IPS-11a (cell line): ENCODE measurements around the gene EOLA2.
"Not testable (repeated sequence)": the region's sequence is repeated elsewhere in the genome, so short reads cannot be mapped to it uniquely, and the experiment has no call there.

ENCODE experiments used
- H3K4me3 ChIP-seq: one replicate; pipeline ENCODE4 v1.5.1; 2013; ENCODE audit warnings: low read depth, low read length, control low read depth

EOLA2 gene

DNA sequence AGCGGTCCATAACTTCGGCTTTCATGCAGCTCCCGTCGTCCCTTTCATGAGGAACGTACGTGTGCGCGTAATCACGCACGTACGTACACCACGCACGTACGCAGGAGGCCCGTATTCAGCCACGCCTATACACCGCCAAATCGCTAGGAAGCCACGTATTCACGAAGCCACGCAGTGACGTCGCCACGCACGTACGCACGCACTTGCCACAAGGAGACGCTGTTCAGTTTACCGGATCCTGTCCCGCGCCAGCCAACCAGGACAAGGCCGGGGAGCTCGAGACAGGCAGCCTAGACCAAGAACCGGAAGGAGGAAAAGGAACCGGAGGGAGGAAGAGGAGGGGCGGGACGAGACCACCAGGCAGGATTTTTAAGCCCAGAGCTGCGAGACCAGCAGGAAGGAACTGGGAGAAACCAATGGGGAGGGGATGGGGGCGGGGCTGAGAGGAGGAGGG is at the start of gene EOLA2:
TSS of gene EOLA2 (minus strand) at position 65 of the 454 bp plus-strand sequence. CDS start 4,617 bp downstream, outside the sequence.
- H3K4me3 ChIP-seq, result peak within 1 kb of the TSS; percentile 72

DNA sequence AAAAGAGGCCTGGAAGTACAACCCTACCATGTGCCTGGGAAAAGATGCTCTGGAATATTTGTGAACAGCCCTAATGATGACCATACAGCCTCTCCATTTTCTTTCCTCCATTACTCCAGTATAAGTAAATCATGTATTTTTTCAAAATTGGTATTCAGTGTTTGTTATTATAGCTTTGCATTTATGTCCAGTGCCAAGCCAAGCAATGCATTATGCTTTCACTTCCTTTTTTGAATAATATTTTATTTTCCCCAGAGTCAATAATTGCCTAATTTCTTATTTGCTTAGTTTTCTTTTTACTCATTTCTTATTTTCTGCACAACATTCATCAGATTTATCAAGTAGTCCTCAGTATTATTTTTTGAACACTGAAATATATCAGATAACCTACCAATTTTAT is 49.3 kb upstream of the EOLA2 start:
- H3K4me3 ChIP-seq, result no peak overlapping the region

DNA sequence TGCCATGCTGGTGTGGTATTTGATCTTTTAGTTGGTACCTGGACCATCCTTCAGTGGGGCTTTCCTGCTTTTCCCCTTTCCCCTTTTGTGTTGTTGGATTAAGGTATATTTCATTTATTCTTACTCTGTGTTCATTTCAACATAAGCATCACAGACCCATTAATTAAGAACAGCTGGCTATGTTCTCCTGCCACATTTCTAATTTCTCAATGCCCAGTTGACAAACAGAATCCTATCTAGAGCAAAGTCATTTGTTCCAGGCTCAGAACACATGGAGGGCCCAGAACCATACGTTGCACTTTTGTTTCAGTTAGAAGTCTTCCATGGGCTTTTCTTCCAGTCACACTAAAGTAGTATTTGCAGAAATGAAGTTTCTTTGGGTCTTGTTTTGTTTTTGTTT is 46.1 kb upstream of the EOLA2 start:
- H3K4me3 ChIP-seq, result no peak overlapping the region

DNA sequence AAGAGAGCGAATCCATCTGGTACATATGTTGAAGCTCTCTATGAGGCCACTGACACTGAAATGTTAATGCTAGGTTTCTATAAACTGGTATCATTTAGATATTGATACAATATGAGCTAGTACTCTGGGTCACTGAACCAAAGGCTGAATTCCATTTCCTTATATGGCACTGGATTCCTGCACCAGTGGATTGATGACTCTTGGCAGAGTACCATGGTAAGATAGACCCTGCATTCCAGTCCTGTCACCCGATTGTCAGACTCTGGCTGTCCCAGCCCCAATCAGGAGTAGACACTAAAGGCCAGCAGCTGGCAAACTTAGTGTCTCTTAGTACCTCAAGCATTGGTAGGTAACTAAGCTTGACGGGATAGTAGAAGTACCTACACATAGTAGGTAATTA is 44.0 kb upstream of the EOLA2 start:
- no peak overlapping the region for H3K4me3 ChIP-seq

DNA sequence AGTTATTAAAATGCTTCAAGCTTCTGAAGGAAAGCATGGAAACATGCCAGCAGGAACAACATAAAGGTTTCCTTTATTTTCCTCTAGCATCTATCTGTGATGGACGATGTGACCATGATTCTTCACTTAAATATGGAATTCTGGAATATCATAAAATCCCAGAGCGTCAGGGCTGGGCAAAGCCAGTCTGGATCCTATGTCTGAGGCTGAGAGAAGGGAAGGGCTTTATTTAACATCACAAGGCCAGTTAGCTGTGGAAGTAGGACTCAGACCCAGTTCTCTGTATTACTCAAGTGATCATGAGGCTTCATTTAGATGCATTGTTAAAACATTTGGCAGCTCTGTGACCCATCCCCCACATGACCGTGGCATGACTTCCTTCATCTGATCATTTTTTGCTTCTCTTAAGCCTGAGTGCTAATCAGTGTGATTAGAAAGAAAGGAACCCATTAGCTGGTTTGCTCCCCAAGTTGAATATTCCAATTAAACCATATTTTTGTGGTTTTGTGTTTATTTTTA is 40.9 kb upstream of the EOLA2 start:
- no peak overlapping the region for H3K4me3 ChIP-seq

DNA sequence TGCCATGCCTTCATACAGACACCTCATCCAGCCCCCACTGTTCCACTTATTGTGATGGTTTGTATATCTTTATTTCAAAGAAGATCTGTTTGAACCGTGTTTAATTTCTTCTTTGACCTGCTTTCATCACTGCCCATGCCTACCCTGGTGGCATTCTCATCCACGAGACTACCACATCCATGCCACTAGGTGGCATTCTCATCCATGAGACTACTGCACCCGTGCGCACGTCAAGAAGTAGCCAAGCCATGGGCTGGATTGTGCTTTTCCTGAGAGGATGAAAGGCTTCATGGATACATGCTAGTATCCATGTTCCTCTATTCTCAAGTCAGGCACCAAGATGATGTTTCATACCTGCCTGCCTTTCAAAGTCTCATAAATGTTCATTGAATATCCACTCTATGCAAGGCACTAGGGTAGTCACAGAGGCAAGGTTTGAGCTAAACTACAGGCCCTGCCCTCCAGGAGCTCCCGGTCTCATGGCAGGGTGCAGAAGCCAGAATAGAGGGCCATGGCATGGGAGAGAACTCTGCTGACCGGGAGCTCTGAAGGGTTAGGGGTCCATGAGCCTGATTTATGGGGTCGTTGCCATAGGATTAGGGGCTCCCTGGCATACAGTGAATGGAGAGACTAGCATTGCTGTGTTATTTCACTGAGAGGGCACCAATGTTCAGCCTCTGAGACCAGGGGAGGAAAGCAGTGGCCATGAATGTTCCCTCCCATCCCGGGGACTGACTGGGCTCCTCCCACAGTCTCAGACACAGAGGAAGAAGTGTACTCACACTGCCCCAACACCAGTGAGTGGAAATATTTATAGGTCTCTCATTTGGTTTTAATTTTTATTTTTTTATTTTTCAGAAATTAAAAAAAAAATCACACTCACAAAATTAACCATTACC is 24.8 kb upstream of the EOLA2 start:
- no peak overlapping the region for H3K4me3 ChIP-seq

DNA sequence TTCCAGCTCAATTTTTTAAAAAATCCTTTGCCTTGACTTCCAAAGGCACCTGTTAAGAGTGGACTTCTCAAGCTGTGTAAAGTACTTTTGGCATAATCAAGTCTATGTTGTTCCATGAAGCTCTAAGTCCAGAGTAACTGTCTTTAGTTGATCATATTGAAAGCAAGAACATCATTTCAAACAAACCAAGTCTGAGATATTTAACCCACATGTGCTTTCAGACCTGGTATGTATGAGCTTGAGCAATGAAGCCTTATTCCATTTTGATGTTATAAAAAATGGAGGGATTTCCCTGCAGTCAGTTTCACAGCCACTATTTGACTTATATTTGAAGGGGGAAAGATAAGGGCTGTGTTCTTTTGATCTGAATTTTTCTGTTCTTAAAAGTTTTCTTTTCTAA is 23.7 kb upstream of the EOLA2 start:
- no peak overlapping the region for H3K4me3 ChIP-seq

DNA sequence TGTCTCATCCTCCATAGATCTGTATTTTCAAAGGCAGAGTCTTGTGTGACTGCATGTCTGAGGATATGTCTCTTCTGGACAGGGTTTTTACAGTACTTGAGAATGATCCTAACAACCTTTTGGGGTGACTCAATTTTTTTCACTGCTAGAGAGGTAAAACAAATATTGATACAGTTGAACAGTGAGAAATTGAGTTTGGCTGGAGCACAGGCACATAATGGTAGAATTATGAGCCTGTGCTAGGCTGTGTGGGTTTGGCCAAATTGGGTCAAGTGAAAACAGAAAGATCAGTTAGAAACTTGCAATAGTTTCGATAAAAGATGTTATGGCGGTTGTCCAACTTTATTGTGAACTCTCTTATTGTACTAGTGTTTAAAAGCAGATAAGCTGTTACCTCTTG is 23.3 kb upstream of the EOLA2 start:
- no peak overlapping the region for H3K4me3 ChIP-seq

DNA sequence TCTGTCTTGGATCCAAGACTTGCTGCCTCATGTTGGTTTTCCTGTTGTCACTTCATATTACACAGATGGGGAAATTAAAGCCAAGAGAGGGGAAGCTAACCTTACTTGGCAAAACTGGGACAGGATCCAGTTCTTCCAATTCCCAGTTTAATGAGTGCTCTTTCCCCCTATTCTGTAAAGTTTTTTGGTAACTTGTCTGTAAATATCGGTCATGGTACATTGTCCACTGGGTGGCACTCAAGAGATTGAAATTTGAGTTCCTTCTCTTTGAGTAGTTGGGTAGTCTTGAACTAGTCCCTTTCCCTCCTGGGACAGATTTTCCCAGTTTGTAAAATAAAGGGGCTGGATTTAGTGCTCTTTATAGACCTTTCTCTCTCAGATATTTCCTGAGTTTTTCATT is 12.4 kb upstream of the EOLA2 start:
- no peak overlapping the region for H3K4me3 ChIP-seq

DNA sequence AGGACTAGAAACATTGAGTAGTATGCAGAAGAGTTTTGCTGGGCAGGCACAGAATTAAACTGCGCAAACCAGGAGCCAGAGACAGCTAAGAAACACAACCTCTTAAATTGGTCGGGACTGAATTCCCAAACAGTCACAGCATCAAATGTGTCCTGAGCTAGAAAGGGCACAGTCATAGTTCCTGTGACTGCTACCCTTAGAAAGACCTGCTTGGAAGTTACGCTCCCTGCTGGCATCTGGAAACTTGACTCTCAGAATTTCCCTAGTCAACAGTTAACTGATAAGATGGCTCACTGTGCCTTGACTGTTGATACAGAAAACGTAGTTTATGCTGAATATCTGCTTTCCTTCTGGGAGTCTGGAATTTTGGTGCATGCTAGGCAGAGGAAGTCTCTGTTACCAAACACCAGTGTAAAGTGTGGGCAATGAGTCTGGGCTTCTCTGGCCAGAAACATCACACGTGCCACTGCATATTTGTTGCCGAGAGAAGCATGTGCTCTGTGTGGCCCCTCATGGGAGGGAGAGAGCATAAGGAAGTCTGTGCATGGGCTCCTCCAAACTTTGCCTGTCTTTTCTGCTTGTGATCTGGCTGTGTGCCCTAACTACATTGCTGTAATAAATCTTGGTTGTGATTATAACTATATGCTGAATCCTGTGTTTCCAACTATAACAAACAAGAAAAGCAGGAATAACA is 11.6 kb upstream of the EOLA2 start:
- H3K4me3 ChIP-seq, result no peak overlapping the region

DNA sequence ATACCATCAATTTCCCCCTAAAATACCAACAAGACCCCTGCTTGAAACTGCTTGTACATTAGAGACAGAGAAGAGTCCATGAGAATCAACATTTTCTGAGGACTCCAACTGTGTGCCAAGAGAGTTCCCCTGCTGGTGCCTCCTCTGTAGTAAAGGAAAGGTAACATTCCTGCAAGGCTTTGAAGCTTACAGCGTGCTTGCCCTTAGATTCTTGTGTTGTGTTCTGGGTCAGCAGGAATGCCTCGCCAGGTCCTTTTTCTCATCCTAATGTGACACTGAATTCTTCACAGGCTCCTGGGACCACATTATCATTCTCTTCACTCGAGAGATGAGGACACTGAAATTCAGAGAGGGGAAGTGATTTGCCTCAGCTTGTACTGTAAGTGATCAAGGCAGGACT is 9.7 kb upstream of the EOLA2 start:
- H3K4me3 ChIP-seq, result no peak overlapping the region

DNA sequence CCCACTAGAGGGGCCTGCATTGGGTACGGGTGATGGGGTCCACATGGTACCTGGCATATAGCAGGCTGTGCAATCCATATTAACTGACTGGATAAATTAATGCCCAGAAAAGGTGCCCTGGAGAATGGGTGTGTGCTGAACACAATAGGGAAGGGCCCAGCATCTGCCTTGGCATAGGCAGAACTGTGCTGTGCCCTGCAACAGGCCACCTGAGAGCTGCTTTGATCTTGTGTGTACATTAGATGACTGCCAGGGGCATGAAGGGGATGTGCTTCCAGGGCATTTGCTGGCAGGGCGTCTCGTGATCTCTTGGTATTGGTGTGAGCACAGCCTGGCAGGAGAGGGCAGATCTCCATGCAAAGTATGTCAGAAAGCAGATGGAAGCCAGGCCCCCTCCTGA is 8.6 kb upstream of the EOLA2 start:
- not testable (repeated sequence) for H3K4me3 ChIP-seq

DNA sequence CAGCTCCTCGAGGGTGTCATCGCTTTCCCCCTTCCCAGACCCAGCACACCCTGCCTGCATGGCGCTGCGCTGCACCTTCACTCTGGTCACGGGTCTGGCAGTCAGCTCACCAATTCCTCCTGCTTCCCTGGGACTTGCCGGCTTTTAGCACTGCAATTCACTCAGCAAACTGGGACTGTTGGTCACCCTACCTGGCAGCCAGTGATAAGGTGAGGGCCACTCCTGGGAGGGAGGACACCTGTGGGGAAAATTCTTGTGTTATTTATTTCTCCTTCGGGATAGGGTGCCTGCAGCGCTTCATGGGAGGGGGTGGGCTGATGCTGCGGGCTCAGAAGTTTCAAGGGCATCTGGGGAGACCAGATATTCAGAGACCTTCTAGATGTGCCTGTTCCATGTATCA is 7.5 kb upstream of the EOLA2 start:
- H3K4me3 ChIP-seq, result not testable (repeated sequence)

DNA sequence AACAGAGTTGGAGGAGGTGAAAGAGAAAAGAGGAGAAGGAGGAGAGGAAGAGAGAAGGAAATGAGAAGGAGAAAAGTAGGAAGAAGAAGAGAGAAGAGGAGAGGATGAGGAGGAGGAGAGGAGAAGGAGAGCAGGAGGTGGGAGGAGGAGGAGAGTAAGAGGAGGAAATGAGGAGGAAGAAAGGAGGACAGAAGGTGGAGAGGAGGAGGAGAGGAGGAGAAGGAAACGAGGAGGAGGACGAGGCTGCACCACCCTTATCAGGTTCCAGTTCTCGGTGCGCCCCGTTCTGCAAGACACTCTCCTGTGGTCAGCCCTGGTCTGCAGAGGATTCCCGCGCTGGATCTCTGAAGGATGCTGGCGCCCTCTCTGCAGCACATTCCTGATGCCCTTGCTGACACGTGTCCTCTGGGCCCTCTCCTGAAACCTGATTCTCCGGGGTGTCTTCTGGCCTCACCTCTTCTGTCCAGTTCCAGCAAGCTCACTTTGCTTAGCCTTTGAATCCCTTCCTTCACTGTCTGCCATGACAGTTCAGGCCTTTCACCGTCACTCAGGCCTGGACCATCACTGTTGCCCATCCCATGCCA is 6.9 kb upstream of the EOLA2 start:
- H3K4me3 ChIP-seq, result not testable (repeated sequence)

DNA sequence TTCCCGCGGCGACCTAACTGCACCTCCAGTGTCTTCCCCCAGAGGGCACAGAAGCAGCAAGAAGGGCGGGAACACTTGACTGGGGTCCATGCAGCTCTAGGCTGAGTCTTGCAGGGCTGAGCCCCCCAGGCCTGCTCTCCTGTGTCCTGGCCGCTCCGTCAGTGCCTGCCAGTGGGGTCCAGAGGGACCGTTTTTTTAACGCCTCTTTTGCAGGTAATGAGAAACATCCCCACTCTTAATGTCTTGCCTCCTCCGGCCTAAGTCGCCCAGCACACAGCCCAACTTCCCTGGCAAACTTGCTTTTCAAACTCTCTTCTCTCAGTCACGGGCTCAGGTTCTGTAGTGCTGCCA is 2.4 kb upstream of the EOLA2 start:
- not testable (repeated sequence) for H3K4me3 ChIP-seq

DNA sequence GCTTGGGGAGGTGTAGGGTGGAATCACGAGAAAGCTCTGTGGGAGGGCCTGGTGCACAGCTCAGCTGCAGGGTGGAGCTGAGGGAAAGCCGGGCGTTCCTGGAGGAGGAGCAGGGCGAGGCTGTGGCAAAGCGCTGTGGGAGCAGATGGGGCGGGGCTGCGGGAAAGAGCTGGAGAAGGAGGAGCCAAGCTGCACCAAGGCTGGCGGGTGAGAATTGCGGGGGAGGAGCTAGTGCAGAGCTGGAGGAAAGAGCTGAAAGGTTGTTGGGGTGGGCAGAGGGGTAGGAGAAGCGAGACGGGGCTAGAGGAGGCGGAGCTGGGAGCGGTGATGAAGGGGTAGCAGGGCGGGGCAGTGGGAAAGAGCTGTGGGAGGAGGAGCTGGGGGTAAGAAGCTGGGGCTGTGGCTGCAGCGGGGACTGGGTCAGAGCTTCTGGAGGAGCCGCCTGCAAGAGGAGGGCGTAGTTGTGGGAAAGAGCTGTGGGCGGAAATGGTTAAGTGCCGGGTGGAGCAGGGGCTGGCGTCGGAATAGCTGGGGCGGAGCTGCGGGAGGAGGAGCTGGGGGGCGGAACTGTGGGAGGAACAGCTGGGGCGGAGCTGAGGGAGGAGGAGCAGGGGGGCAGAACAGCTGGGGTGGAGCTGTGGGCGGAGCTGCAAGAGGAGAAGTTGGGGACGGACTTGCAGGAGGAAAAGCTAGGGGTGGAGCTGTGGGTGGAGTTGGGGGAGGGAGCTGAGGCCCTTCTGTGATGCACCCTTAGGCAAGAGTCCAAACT is 1.8 kb upstream of the EOLA2 start:
- H3K4me3 ChIP-seq, result peak overlapping the region; percentile 43

DNA sequence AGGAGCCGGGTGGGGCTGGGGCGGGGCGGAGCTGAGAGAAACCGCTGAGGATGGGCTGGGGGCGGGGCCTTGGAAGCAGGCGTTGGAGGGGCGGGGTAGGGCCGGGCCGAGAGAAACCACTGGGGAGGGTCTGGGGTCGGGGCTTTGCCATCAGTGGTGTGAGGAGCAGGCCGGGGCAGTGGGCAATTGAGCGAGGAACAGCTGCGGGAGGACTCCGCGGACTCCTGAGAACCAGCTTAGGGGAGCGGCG is 1.3 kb upstream of the EOLA2 start:
- H3K4me3 ChIP-seq, result peak overlapping the region; percentile 43

DNA sequence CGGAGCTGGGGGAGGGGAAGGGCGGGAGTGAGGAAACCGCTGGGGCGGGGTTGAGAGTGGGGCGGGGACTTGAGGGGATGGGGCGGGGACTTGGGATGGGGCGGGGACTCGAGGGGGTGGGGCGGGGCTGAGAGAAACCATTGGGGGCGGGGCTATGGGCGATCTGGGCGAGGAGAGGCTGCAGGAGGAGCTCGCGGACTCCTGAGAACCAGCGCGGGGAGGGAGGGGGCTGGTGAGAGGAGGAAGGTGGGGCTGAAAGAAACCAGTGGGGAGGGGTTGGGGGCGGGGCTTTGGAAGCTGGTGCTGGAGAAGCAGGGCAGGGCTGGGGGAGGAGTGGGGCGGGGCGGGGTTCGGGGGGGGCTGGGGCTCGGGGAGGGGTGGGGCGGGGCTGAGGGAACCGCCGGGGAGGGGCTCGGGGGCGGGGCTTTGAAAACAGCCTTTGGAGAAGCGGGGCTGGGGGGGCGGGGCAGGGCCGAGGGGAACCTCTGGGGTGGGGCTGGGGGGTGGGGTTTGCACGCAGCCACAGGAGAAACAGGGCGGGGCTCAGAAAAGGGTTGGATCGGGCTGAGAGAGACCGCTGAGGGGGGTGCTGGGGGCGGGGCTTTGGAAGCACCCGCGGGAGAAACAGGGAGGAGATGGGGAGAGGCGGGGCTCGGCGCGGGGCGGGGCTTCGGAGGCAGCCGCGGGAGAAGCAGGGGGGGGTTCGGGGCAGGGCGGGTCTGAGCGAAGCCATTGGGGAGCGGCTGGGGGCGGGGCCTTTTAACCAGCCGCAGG is 777 bp upstream of the EOLA2 start:
- no peak overlapping the region for H3K4me3 ChIP-seq

DNA sequence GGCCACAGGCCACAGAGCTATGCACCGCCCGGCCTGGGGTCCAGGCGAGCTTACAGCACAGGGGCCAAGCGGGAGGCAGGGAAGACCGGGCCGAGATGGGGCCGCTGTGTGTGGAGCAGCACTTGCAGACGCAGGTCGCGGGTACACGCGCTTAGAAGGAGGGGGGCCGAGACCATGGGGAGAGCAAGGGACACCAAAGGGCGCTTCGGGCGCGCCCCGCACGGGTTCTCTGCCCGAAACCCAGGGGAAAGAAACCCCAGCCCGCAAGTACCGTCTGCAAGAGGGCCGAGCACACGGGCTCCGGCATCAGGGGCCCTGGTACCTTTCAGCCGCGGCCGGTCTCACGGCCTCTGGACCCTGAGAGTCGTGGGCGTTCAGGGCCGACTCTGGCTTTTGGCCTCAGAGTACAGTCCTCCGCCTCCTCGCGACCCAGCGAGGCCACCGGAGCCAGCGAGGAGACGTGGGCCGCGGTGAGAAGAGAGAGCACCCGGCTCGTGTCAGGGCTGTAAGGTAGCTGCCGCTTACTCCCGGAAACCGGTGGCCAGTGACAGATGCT is 342 bp downstream of the EOLA2 start:
- H3K4me3 ChIP-seq, result peak overlapping the region; percentile 72

DNA sequence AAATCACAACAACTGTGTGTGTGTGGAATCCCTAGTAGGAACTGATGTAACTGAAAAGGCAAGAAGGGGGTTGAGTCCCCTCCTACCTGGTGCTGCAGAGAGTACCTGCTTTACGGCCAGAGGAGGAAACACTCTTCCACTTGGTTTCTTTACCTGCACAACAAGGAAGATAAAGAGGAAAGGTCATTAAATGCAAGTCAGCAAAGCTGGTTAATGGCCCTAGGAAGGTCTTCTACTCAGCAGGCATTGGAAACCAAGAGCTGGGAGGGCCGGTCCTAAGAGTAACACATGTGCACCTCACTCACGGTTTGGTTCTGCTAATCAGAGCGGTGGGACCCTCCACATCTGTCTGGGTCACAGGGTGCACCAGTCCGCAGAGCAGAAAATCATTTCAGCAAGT is 963 bp downstream of the EOLA2 start:
- H3K4me3 ChIP-seq, result peak overlapping the region; percentile 72
